Measurements from ENCODE around the gene CARS1.

GRCh38 chr11:3010521-3011275 lies 46.5 kb downstream of the CARS1 start:
- no peak for TF ChIP-seq CTCF (IDR thresholded peaks at IDR 0.05)
- no peak for TF ChIP-seq POLR2AphosphoS5 (IDR thresholded peaks at IDR 0.05; ENCODE audit: low read depth, low read length)
- TF ChIP-seq RCOR1 (IDR thresholded peaks at IDR 0.05; ENCODE audit: low read length), result no peak
